Measurements from ENCODE around the gene NPAS3.

Gene NPAS3

GRCh38 chr14:33647385-33647786, 708.7 kb downstream of the NPAS3 start:
- Histone ChIP-seq H3K4me1 (ENCODE audit: insufficient read depth, low read length) (peaks cover 31% of the 10 kb centered on the region), H3K9me3 (ENCODE audit: control insufficient read depth, insufficient read depth, low read length) (no peaks in the 10 kb centered on the region), H3K9ac (ENCODE audit: low read depth, low read length) (no peak overlapping the region), H3K36me3 (ENCODE audit: insufficient read depth, low read length) (no peaks in the 10 kb centered on the region)

GRCh38 chr14:33650430-33650829, 711.8 kb downstream of the NPAS3 start:
- H3K9ac ChIP-seq (ENCODE audit: low read depth, low read length), result no peak overlapping the region
- H3K4me1 ChIP-seq (ENCODE audit: insufficient read depth, low read length), result peaks cover 17% of the 10 kb centered on the region

GRCh38 chr14:33652566-33653307, 714.1 kb downstream of the NPAS3 start:
- H3K4me1 ChIP-seq (ENCODE audit: insufficient read depth, low read length), result peaks cover 5% of the 10 kb centered on the region; the same call in 1 of the 2 replicates
- H3K36me3 ChIP-seq (ENCODE audit: insufficient read depth, low read length), result no peaks in the 10 kb centered on the region
- no peaks in the 10 kb centered on the region for H3K9me3 ChIP-seq (ENCODE audit: control insufficient read depth, insufficient read depth, low read length)
- no peak overlapping the region for H3K9ac ChIP-seq (ENCODE audit: low read depth, low read length)

More at GRCh38 chr14:33650430-33650829, 711.8 kb downstream of the NPAS3 start:
- H3K9me3 ChIP-seq (ENCODE audit: control insufficient read depth, insufficient read depth, low read length), result no peaks in the 10 kb centered on the region
- no peaks in the 10 kb centered on the region for H3K36me3 ChIP-seq (ENCODE audit: insufficient read depth, low read length)

DNA sequence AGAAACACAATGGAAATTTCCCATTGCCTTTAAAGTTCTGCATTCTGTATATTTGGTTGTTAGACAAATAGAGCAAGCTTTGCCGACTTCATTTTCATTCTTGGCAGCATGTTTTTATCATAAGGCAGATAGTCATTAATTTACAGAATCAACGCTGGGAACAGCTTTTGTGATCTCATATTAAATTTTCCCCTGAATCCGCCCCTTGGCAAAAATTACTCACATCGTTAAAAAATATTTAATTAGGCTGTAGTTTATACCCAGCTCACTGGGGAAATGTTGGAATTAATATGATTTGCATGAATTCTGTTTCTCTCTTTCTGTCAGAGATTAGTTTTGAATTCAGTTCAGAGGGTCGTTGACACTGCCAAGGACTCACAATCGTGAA, 714.6 kb downstream of the NPAS3 start:
- no peak overlapping the region for H3K9ac ChIP-seq (ENCODE audit: low read depth, low read length)
- no peaks in the 10 kb centered on the region for H3K4me1 ChIP-seq (ENCODE audit: insufficient read depth, low read length)
- H3K36me3 ChIP-seq (ENCODE audit: insufficient read depth, low read length), result no peaks in the 10 kb centered on the region
- no peaks in the 10 kb centered on the region for H3K9me3 ChIP-seq (ENCODE audit: control insufficient read depth, insufficient read depth, low read length)

GRCh38 chr14:33655421-33655820, 716.7 kb downstream of the NPAS3 start:
- Histone ChIP-seq H3K9me3 (ENCODE audit: control insufficient read depth, insufficient read depth, low read length) (no peaks in the 10 kb centered on the region), H3K9ac (ENCODE audit: low read depth, low read length) (no peak overlapping the region), H3K4me1 (ENCODE audit: insufficient read depth, low read length) (no peaks in the 10 kb centered on the region), H3K36me3 (ENCODE audit: insufficient read depth, low read length) (no peaks in the 10 kb centered on the region)

- Histone ChIP-seq H3K4me1 (ENCODE audit: insufficient read depth, low read length) (no peaks in the 10 kb centered on the region), H3K9ac (ENCODE audit: low read depth, low read length) (no peak overlapping the region), H3K36me3 (ENCODE audit: insufficient read depth, low read length) (no peaks in the 10 kb centered on the region), H3K9me3 (ENCODE audit: control insufficient read depth, insufficient read depth, low read length) (no peaks in the 10 kb centered on the region)
These were observed 718.8 kb downstream of the NPAS3 start for GRCh38 chr14:33657476-33657875.

DNA sequence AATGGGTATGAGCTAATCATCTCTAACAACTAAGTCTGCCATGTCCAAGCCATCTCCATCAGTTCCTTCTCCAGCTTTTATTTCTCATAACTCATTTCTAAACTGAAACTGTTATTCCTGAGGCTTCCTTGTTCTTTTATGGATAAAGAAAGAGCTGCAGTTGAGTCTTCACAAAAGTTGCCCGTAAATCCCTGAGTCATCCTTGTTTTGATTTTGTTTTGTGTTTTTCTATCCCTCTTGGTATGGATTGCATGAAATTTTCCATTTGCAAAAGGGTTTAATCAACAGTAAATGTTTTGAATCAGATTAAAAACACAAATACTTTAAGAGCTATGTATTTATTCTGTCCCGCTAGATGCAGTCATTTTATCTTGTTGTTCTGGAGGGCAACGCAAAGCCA, 721.6 kb downstream of the NPAS3 start:
- no peak overlapping the region for H3K9ac ChIP-seq (ENCODE audit: low read depth, low read length)
- H3K9me3 ChIP-seq (ENCODE audit: control insufficient read depth, insufficient read depth, low read length), result no peaks in the 10 kb centered on the region
- no peaks in the 10 kb centered on the region for H3K4me1 ChIP-seq (ENCODE audit: insufficient read depth, low read length)
- no peaks in the 10 kb centered on the region for H3K36me3 ChIP-seq (ENCODE audit: insufficient read depth, low read length)

DNA sequence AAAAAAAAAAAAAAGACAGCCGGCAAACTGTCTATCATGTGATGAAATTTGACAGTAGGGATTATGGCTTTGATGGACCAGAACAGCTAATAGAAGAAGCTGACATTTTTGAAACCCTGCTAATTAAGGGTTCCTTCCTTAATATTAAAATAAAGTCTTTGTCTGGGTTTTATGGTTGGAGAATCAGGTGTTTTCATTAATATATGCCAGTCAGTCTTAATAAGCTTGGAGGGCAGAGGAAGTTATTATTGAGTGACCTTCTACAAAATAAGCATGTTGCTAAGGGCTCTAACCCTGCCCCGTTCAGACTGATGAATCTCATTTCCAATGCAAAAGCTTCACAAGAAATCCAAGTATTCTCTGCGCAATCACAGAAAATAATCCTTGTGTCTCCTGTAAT, 722.4 kb downstream of the NPAS3 start:
- H3K36me3 ChIP-seq (ENCODE audit: insufficient read depth, low read length), result no peaks in the 10 kb centered on the region

GRCh38 chr14:33668066-33668465, 729.4 kb downstream of the NPAS3 start:
- Histone ChIP-seq H3K4me1 (ENCODE audit: insufficient read depth, low read length) (no peaks in the 10 kb centered on the region), H3K9ac (ENCODE audit: low read depth, low read length) (no peak overlapping the region), H3K9me3 (ENCODE audit: control insufficient read depth, insufficient read depth, low read length) (no peaks in the 10 kb centered on the region), H3K36me3 (ENCODE audit: insufficient read depth, low read length) (no peaks in the 10 kb centered on the region)

More for the DNA sequence above, 722.4 kb downstream of the NPAS3 start:
- Histone ChIP-seq H3K4me1 (ENCODE audit: insufficient read depth, low read length) (no peaks in the 10 kb centered on the region), H3K9me3 (ENCODE audit: control insufficient read depth, insufficient read depth, low read length) (no peaks in the 10 kb centered on the region), H3K9ac (ENCODE audit: low read depth, low read length) (no peak overlapping the region)

DNA sequence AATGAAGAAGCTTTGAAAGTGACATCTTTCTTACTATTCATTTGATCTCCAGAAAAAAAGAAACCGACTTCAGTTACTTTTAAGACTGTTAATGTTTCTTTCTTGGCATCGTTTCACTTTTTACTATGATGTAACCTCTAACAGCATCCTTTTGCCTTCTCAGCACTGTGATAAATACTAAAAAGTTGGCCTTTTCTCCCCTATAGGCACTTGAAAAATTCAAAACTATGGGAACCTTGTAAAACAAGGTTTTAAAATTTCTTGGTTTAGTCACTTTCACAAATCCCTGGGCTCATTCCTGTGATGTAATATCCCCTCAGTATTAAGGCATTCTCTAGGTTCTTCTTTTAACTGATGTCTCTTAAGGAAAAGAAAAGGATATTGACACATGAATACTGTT, 730.4 kb downstream of the NPAS3 start:
- Histone ChIP-seq H3K36me3 (ENCODE audit: insufficient read depth, low read length) (no peaks in the 10 kb centered on the region), H3K9ac (ENCODE audit: low read depth, low read length) (no peak overlapping the region), H3K9me3 (ENCODE audit: control insufficient read depth, insufficient read depth, low read length) (no peaks in the 10 kb centered on the region), H3K4me1 (ENCODE audit: insufficient read depth, low read length) (no peaks in the 10 kb centered on the region)

GRCh38 chr14:33670235-33670634, 731.6 kb downstream of the NPAS3 start:
- Histone ChIP-seq H3K4me1 (ENCODE audit: insufficient read depth, low read length) (no peaks in the 10 kb centered on the region), H3K9me3 (ENCODE audit: control insufficient read depth, insufficient read depth, low read length) (no peaks in the 10 kb centered on the region), H3K36me3 (ENCODE audit: insufficient read depth, low read length) (no peaks in the 10 kb centered on the region), H3K9ac (ENCODE audit: low read depth, low read length) (no peak overlapping the region)

GRCh38 chr14:33671556-33671955, 732.9 kb downstream of the NPAS3 start:
- no peaks in the 10 kb centered on the region for H3K9me3 ChIP-seq (ENCODE audit: control insufficient read depth, insufficient read depth, low read length)
- H3K36me3 ChIP-seq (ENCODE audit: insufficient read depth, low read length), result no peaks in the 10 kb centered on the region
- H3K9ac ChIP-seq (ENCODE audit: low read depth, low read length), result no peak overlapping the region
- 0 out of 2 replicates have a peak, but pooled peaks cover 3% of the 10 kb centered on the region for H3K4me1 ChIP-seq (ENCODE audit: insufficient read depth, low read length)

DNA sequence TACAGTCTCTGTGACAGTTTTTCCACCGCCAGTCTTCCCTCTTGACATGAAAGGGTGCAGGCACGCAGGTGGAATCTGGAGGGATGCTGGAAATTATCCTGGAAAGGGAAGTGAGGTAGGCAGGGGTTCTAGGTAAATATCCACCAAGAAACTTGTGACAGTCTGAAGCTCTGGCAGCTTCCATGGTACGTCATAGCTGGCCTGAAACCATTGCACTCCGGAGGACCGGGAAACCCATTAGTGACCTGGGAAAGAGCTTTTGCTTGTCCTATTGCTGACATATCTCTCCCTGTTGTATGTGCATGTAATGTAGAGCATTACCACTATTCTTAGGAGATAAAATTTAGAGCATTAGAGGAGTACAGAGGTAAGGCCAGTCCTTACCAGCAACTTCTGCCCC, 736.2 kb downstream of the NPAS3 start:
- Histone ChIP-seq H3K9me3 (ENCODE audit: control insufficient read depth, insufficient read depth, low read length) (no peaks in the 10 kb centered on the region), H3K36me3 (ENCODE audit: insufficient read depth, low read length) (no peaks in the 10 kb centered on the region), H3K9ac (ENCODE audit: low read depth, low read length) (no peak overlapping the region), H3K4me1 (ENCODE audit: insufficient read depth, low read length) (0 out of 2 replicates have a peak, but pooled peaks cover 3% of the 10 kb centered on the region)

DNA sequence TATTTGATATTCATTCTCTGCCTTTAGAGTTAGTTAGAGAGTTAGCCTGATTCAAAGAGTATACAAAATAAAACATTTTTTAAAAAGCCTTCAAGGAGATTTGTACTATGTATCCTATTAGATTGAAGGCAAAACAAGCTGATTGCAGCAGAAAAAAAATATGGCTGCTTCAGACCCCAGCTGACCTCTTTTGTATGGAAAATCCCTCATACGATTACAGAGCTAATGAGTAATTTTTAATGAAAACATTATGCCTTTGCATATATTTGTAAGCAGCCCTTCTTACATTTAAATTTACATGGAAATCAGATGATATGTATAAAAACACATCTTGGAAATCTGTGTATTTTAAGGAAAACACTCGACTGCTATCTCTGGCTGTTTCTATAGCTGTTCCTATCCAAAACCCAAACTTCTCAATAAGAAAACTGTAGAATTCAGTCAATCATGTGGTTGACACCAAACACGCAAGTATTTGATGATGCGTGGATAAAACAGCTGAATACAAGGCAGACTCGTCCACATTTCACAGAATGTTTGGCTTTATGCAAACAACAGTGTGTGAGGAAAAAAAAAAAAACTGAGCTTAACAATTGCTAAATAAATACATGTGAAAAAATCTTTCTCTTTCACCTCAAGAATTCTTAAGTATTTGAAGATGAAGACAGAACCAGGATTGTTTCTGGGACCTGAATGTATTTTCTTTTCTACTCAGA, 736.9 kb downstream of the NPAS3 start:
- H3K9me3 ChIP-seq (ENCODE audit: control insufficient read depth, insufficient read depth, low read length), result no peaks in the 10 kb centered on the region
- H3K4me1 ChIP-seq (ENCODE audit: insufficient read depth, low read length), result 0 out of 2 replicates have a peak, but pooled peaks cover 3% of the 10 kb centered on the region
- H3K36me3 ChIP-seq (ENCODE audit: insufficient read depth, low read length), result no peaks in the 10 kb centered on the region
- no peak overlapping the region for H3K9ac ChIP-seq (ENCODE audit: low read depth, low read length)

DNA sequence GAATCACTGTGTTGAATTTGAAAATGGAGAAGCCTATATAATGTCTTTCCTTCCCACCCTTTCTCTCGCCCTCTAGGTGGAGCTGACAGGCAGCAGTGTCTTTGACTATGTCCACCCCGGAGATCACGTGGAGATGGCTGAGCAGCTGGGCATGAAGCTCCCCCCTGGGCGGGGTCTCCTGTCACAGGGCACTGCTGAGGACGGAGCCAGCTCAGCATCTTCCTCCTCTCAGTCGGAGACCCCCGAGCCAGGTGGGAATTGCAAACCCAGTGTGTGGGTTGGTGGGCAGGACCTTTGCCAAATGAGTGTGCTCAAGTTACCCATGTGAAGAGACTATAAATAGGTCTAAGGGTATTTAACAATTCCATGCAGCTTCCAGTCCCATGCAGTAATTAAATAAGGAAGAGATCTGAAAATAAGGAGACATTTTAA, 737.5 kb downstream of the NPAS3 start:
- Histone ChIP-seq H3K4me1 (ENCODE audit: insufficient read depth, low read length) (0 out of 2 replicates have a peak, but pooled peaks cover 3% of the 10 kb centered on the region), H3K9ac (ENCODE audit: low read depth, low read length) (no peak overlapping the region), H3K9me3 (ENCODE audit: control insufficient read depth, insufficient read depth, low read length) (no peaks in the 10 kb centered on the region), H3K36me3 (ENCODE audit: insufficient read depth, low read length) (no peaks in the 10 kb centered on the region)

Data from ES-I3 (cell line).